OCI-M1 (cell line): ENCODE data around the gene LIN7C.

Source experiments
- DNase-seq: peaks from one replicate; lab custom pipeline; 2025; lab: John Stamatoyannopoulos, UW

The LIN7C gene

DNA sequence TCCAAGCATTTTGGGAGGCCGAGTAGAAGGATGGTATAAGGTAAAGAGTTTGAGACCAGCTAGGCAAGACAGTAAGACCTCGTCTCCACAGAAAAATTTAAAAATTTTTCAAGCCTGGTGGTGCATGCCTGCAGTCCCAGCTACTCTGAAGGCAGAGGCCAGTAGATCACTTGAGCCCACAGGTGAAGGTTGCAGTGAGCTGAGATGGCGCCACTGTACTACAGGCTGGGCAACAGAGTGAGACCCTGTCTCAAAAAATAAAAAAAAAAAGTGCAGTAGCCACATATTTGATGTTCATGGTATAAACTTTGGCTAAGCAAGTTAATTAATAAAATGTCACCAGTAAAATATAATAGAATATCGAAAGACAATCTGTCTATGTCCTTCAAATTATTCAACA is 60.9 kb downstream of the LIN7C start:
- no peak for DNase-seq

GRCh38 chr11:27444801-27445215 is 61.8 kb downstream of the LIN7C start:
- DNase-seq, result no peak
